DND-41 (cell line): ENCODE measurements around the gene TEX19.

ENCODE experiments used
- ATAC-seq: fragments of 200-7000 bp; cut with Tn5 transposase; 3 replicates; pipeline ENCODE4 v1.9.1; 2021; ENCODE audit warnings: low read depth; ENCODE audit not compliant: insufficient read depth
- DNase-seq: peaks from one replicate; pipeline ENCODE4 v3.0.0-alpha.2; 2020
- H2AFZ ChIP-seq: 2 replicates; pipeline ENCODE4 v1.6.0; 2012; ENCODE audit warnings: low read depth, low read length
- H3K27ac ChIP-seq: 2 replicates; pipeline ENCODE4 v1.5.1; 2012; ENCODE audit warnings: low read length, inconsistent platforms
- H3K27me3 ChIP-seq: fragments of 200-600 bp; sonication (generic); 2 replicates; pipeline ENCODE4 v1.6.0; 2012; ENCODE audit warnings: low read length, mild to moderate bottlenecking, inconsistent platforms; ENCODE audit not compliant: insufficient read depth, poor library complexity
- H3K36me3 ChIP-seq: 2 replicates; pipeline ENCODE4 v1.5.1; 2012; ENCODE audit warnings: low read length, inconsistent platforms; ENCODE audit not compliant: insufficient read depth
- H3K4me1 ChIP-seq: 2 replicates; pipeline ENCODE4 v1.5.1; 2012; ENCODE audit warnings: mild to moderate bottlenecking, low read length; ENCODE audit not compliant: insufficient read depth
- H3K4me2 ChIP-seq: 2 replicates; pipeline ENCODE4 v1.6.0; 2012; ENCODE audit warnings: mild to moderate bottlenecking, moderate library complexity, low read length, inconsistent platforms; ENCODE audit not compliant: insufficient read depth
- H3K4me3 ChIP-seq, 2 experiments: fragments of 200-600 bp in 1 of 2; shearing (Covaris generic) in 1 of 2; 2 replicates each; pipeline ENCODE4 v1.5.1; 2012 to 2016; ENCODE audit warnings: inconsistent platforms in 2 of 2, low read length in 2 of 2, mild to moderate bottlenecking in 2 of 2, low read depth in 1 of 2, moderate library complexity in 1 of 2
- H3K79me2 ChIP-seq: 2 replicates; pipeline ENCODE4 v1.6.0; 2012; ENCODE audit warnings: low read length, inconsistent platforms; ENCODE audit not compliant: insufficient read depth
- H3K9ac ChIP-seq: 2 replicates; pipeline ENCODE4 v1.6.0; 2012; ENCODE audit warnings: low read depth, mild to moderate bottlenecking, inconsistent platforms, low read length, moderate library complexity
- H3K9me3 ChIP-seq: 2 replicates; pipeline ENCODE4 v1.5.1; 2012; ENCODE audit warnings: low read length, moderate library complexity, mild to moderate bottlenecking, inconsistent platforms; ENCODE audit not compliant: insufficient read depth, severe bottlenecking
- H4K20me1 ChIP-seq: 2 replicates; pipeline ENCODE4 v1.6.0; 2012; ENCODE audit warnings: low read length; ENCODE audit not compliant: insufficient read depth
- CTCF ChIP-seq: IDR thresholded peaks from 2 replicates; pipeline ENCODE4 v1.5.1; 2012; ENCODE audit warnings: borderline replicate concordance, low read length, moderate library complexity, mild to moderate bottlenecking; ENCODE audit not compliant: poor library complexity, severe bottlenecking; ENCODE audit errors: extremely low read depth
- EZH2 ChIP-seq: IDR thresholded peaks from 3 replicates; pipeline ENCODE4 v1.6.1; 2012; ENCODE audit warnings: borderline replicate concordance, low read depth, mild to moderate bottlenecking, moderate library complexity, low read length, inconsistent platforms; ENCODE audit not compliant: severe bottlenecking

Gene TEX19

GRCh38 chr17:82314727-82315605 is 44.1 kb upstream of the TEX19 start:
- H3K4me2 ChIP-seq, result peak overlapping the region; percentile 84
- peaks cover 34% of the 10 kb centered on the region for H3K79me2 ChIP-seq
- no peak for TF ChIP-seq EZH2
- no peak for TF ChIP-seq CTCF
- H2AFZ ChIP-seq, result no peak overlapping the region
- no peaks in the 10 kb centered on the region for H3K27me3 ChIP-seq
- DNase-seq (no peak), ATAC-seq (no peak)
- peaks cover 38% of the 10 kb centered on the region for H3K4me1 ChIP-seq
- peak overlapping the region; percentile 82 for H3K9ac ChIP-seq
- peaks cover 37% of the 10 kb centered on the region for H3K36me3 ChIP-seq
- peak overlapping the region; percentile 51 to 87; a peak in 3 of 4 replicates for H3K4me3 ChIP-seq
- H3K9me3 ChIP-seq, result no peaks in the 10 kb centered on the region
- H3K27ac ChIP-seq, result peak overlapping the region; percentile 84
- H4K20me1 ChIP-seq, result peaks cover 8% of the 10 kb centered on the region; the same call in 1 of the 2 replicates

GRCh38 chr17:82315703-82316358 is 43.2 kb upstream of the TEX19 start:
- Histone ChIP-seq H2AFZ (peak overlapping the region; percentile 41; the same call in 1 of the 2 replicates), H3K9ac (peak overlapping the region; percentile 82), H3K27me3 (no peaks in the 10 kb centered on the region), H3K4me2 (peak overlapping the region; percentile 84), H3K27ac (peak overlapping the region; percentile 84), H3K4me3 (peak overlapping the region; percentile 51 to 87), H3K9me3 (no peaks in the 10 kb centered on the region), H3K36me3 (peaks cover 37% of the 10 kb centered on the region), H3K4me1 (peaks cover 38% of the 10 kb centered on the region), H3K79me2 (peaks cover 34% of the 10 kb centered on the region), H4K20me1 (peaks cover 8% of the 10 kb centered on the region; the same call in 1 of the 2 replicates)
- ATAC-seq (peak; percentile 34), DNase-seq (peak; percentile 78)
- TF ChIP-seq CTCF (peak; percentile 44), EZH2 (no peak)

GRCh38 chr17:82316651-82317393 is 42.2 kb upstream of the TEX19 start:
- ATAC-seq, result peak; percentile 37
- Histone ChIP-seq H3K36me3 (peaks cover 37% of the 10 kb centered on the region), H3K4me3 (peak overlapping the region; percentile 51 to 87), H3K9ac (peak overlapping the region; percentile 82), H3K27ac (peak overlapping the region; percentile 84), H3K4me1 (peaks cover 47% of the 10 kb centered on the region), H3K79me2 (peaks cover 34% of the 10 kb centered on the region), H3K9me3 (no peaks in the 10 kb centered on the region), H2AFZ (peak overlapping the region; percentile 49), H3K4me2 (peak overlapping the region; percentile 84), H3K27me3 (no peaks in the 10 kb centered on the region), H4K20me1 (peaks cover 8% of the 10 kb centered on the region; the same call in 1 of the 2 replicates)
- no peak for TF ChIP-seq CTCF
- no peak for TF ChIP-seq EZH2
- DNase-seq, result no peak
